GM23338 (cell line): ENCODE measurements around the gene TNNT2. TPM values are rescaled to one million over a fixed set of nuclear protein-coding genes. Genes with fewer than 3 reads are reported as not detected.

ENCODE experiments used
- ATAC-seq: fragments of 200-7000 bp; cut with Tn5 transposase; 3 replicates; pipeline ENCODE4 v1.9.1; 2020
- DNase-seq: peaks from one replicate; pipeline ENCODE4 v3.0.0-alpha.2; 2015; ENCODE audit warnings: low spot score
- H2AFZ ChIP-seq: fragments of 200-600 bp; sonication (generic); 2 replicates; pipeline ENCODE4 v1.8.0; 2016; ENCODE audit warnings: antibody characterized with exemption, mild to moderate bottlenecking, moderate library complexity
- H3F3A ChIP-seq: fragments of 200-600 bp; sonication (generic); replicated peaks from 2 replicates; pipeline ENCODE4 v1.8.0; 2017; ENCODE audit warnings: antibody characterized with exemption, mixed run types, low read depth
- H3K27ac ChIP-seq: fragments of 200-600 bp; sonication (generic); 2 replicates; pipeline ENCODE4 v1.6.1; 2016; ENCODE audit warnings: low read depth
- H3K27me3 ChIP-seq: fragments of 200-600 bp; sonication (generic); 2 replicates; pipeline ENCODE4 v1.8.0; 2016; ENCODE audit warnings: mild to moderate bottlenecking, mixed run types, moderate library complexity; ENCODE audit not compliant: insufficient read depth
- H3K36me3 ChIP-seq: fragments of 200-600 bp; sonication (generic); 2 replicates; pipeline ENCODE4 v1.8.0; 2016; ENCODE audit warnings: mild to moderate bottlenecking; ENCODE audit not compliant: insufficient read depth
- H3K4me1 ChIP-seq: fragments of 200-600 bp; sonication (generic); 2 replicates; pipeline ENCODE4 v1.8.0; 2016; ENCODE audit warnings: mild to moderate bottlenecking, moderate library complexity; ENCODE audit not compliant: insufficient read depth
- H3K4me2 ChIP-seq: fragments of 200-600 bp; sonication (generic); 2 replicates; pipeline ENCODE4 v1.7.1; 2017; ENCODE audit warnings: mixed run types
- H3K4me3 ChIP-seq: fragments of 200-600 bp; sonication (generic); 2 replicates; pipeline ENCODE4 v1.6.1; 2016; ENCODE audit warnings: mixed run types
- H3K79me2 ChIP-seq: fragments of 200-600 bp; sonication (generic); replicated peaks from 2 replicates; pipeline ENCODE4 v1.8.0; 2017; ENCODE audit warnings: mild to moderate bottlenecking; ENCODE audit not compliant: insufficient read depth
- H3K9me2 ChIP-seq: fragments of 200-600 bp; sonication (generic); 2 replicates; pipeline ENCODE4 v1.8.0; 2017; ENCODE audit not compliant: insufficient read depth
- H4K20me1 ChIP-seq: fragments of 200-600 bp; sonication (generic); replicated peaks from 2 replicates; pipeline ENCODE4 v1.8.0; 2017; ENCODE audit warnings: mild to moderate bottlenecking; ENCODE audit not compliant: insufficient read depth
- H3K27ac Mint-ChIP-seq: 2 replicates; pipeline ENCODE4 v1.8.0; 2020; ENCODE audit warnings: inconsistent platforms, mild to moderate bottlenecking, moderate library complexity, mixed read lengths
- H3K27me3 Mint-ChIP-seq: 3 replicates; pipeline ENCODE4 v1.8.0; 2022; ENCODE audit warnings: low read depth, mild to moderate bottlenecking, moderate library complexity, mixed read lengths, inconsistent platforms; ENCODE audit not compliant: insufficient read depth, poor library complexity
- H3K36me3 Mint-ChIP-seq: 3 replicates; pipeline ENCODE4 v1.8.0; 2021; ENCODE audit warnings: low read depth, mild to moderate bottlenecking, inconsistent platforms, moderate library complexity, mixed read lengths
- H3K4me1 Mint-ChIP-seq: 3 replicates; pipeline ENCODE4 v1.8.0; 2020; ENCODE audit warnings: mild to moderate bottlenecking, inconsistent platforms, mixed read lengths
- H3K4me3 Mint-ChIP-seq: 3 replicates; pipeline ENCODE4 v1.8.0; 2021; ENCODE audit warnings: moderate library complexity, mild to moderate bottlenecking, inconsistent platforms, mixed read lengths
- H3K9me3 Mint-ChIP-seq: 3 replicates; pipeline ENCODE4 v1.8.0; 2020; ENCODE audit warnings: moderate library complexity, mild to moderate bottlenecking, inconsistent platforms, mixed read lengths
- CREB1 ChIP-seq: fragments of 250-450 bp; sonication (Bioruptor Pico); IDR thresholded peaks from 2 replicates; pipeline ENCODE4 v1.5.0; 2020; ENCODE audit warnings: low read depth, mild to moderate bottlenecking, moderate library complexity
- CTCF ChIP-seq, 2 experiments: fragments of 200-600 bp in 1 of 2; sonication (generic) in 1 of 2; conservative IDR thresholded peaks; 2 replicates each; pipeline versions ENCODE4 v1.5.1 to v1.6.1; 2016 to 2017; ENCODE audit warnings: antibody characterized with exemption in 2 of 2, low read depth in 2 of 2, mild to moderate bottlenecking in 2 of 2, moderate library complexity in 1 of 2
- ETS1 ChIP-seq: IDR thresholded peaks from 2 replicates; pipeline ENCODE4 v1.6.1; 2016; ENCODE audit warnings: antibody characterized with exemption
- EZH2 ChIP-seq: fragments of 200-600 bp; sonication (generic); IDR thresholded peaks from one replicate; pipeline ENCODE4 v1.8.0; 2017; ENCODE audit warnings: antibody characterized with exemption, mild to moderate bottlenecking, low read depth; ENCODE audit not compliant: unreplicated experiment
- EZH2phosphoT487 ChIP-seq: fragments of 200-600 bp; sonication (generic); IDR thresholded peaks from one replicate; pipeline ENCODE4 v1.8.1; 2018; ENCODE audit warnings: antibody characterized with exemption; ENCODE audit not compliant: unreplicated experiment
- JUNB ChIP-seq: IDR thresholded peaks from one replicate; pipeline ENCODE4 v1.6.1; 2016; ENCODE audit warnings: antibody characterized with exemption; ENCODE audit not compliant: unreplicated experiment
- NANOG ChIP-seq: IDR thresholded peaks from 2 replicates; pipeline ENCODE4 v1.6.1; 2016; ENCODE audit warnings: antibody characterized with exemption, borderline replicate concordance
- POLR2AphosphoS5 ChIP-seq: IDR thresholded peaks from 2 replicates; pipeline ENCODE4 v1.6.1; 2016; ENCODE audit warnings: antibody characterized with exemption, low read depth
- REST ChIP-seq: IDR thresholded peaks from one replicate; pipeline ENCODE4 v1.6.1; 2018; ENCODE audit warnings: antibody characterized with exemption; ENCODE audit not compliant: unreplicated experiment
- STAT1 ChIP-seq: IDR thresholded peaks from one replicate; pipeline ENCODE4 v1.6.1; 2016; ENCODE audit warnings: antibody characterized with exemption; ENCODE audit not compliant: unreplicated experiment
- ZNF114 ChIP-seq: fragments of 250-450 bp; sonication (Bioruptor Pico); IDR thresholded peaks from 2 replicates; pipeline ENCODE4 v1.5.0; 2020; ENCODE audit warnings: mild to moderate bottlenecking, moderate library complexity
- ZNF331 ChIP-seq: fragments of 250-450 bp; sonication (Bioruptor Pico); IDR thresholded peaks from 2 replicates; pipeline ENCODE4 v1.5.0; 2020; ENCODE audit warnings: low read depth, mild to moderate bottlenecking, moderate library complexity
- ZNF462 ChIP-seq: fragments of 250-450 bp; sonication (Bioruptor Pico); IDR thresholded peaks from 2 replicates; pipeline ENCODE4 v1.5.0; 2020; ENCODE audit warnings: mild to moderate bottlenecking, moderate library complexity
- polyA plus RNA-seq: library from polyadenylated mRNA; unstranded; fragments of >200 nt; fragmentation: Nextera tagmentation; extraction: Ambion mirVana; gene quantifications from 2 replicates; pipeline ENCODE4 v1.2.1, GENCODE V29; 2016
- total RNA-seq: library from RNA; depleted of rRNA; stranded (reverse); fragments of >200 nt; shearing (Covaris generic); gene quantifications from 2 replicates; pipeline ENCODE4 v1.2.3, GENCODE V29; 2014

Gene TNNT2
- total and polyA plus RNA-seq, 2 experiments from 2014 or later: 7.5 to 19.1 TPM

- Histone ChIP-seq H3K79me2 (no peaks in the 10 kb centered on the region), H3F3A (no peaks in the 10 kb centered on the region), H3K4me3 (no peak overlapping the region), H3K4me1 (no peaks in the 10 kb centered on the region), H3K36me3 (no peaks in the 10 kb centered on the region), H4K20me1 (no peaks in the 10 kb centered on the region), H3K27ac (no peak overlapping the region), H3K27me3 (no peaks in the 10 kb centered on the region), H3K9me2 (no peaks in the 10 kb centered on the region), H3K4me2 (no peak overlapping the region), H2AFZ (no peak overlapping the region)
- DNase-seq (no peak), ATAC-seq (no peak)
- no peak overlapping the region for H3K4me3 Mint-ChIP-seq
- peaks cover 10% of the 10 kb centered on the region for H3K27me3 Mint-ChIP-seq
- peaks cover 15% of the 10 kb centered on the region for H3K4me1 Mint-ChIP-seq
- peaks cover 3% of the 10 kb centered on the region; the same call in 1 of the 3 replicates for H3K9me3 Mint-ChIP-seq
- no peak overlapping the region for H3K27ac Mint-ChIP-seq
- no peak for TF ChIP-seq CREB1 (CRISPR knock-in tag)
- no peak for TF ChIP-seq EZH2phosphoT487
- no peak for TF ChIP-seq CTCF (conservative IDR thresholded peaks at IDR 0.05; ENCODE audit: low read depth in 2 of 2)
- no peak for TF ChIP-seq JUNB
- no peak for TF ChIP-seq ZNF114
- no peak for TF ChIP-seq ZNF462 (CRISPR knock-in tag)
- TF ChIP-seq STAT1: no peak
- no peak for TF ChIP-seq REST
- no peak for TF ChIP-seq POLR2AphosphoS5
- TF ChIP-seq ZNF331 (CRISPR knock-in tag): no peak
- TF ChIP-seq ETS1: no peak
- TF ChIP-seq EZH2: no peak
- TF ChIP-seq NANOG: no peak
- H3K36me3 Mint-ChIP-seq: no peaks in the 10 kb centered on the region; the same call in 2 of the 3 replicates
These were observed 46.7 kb upstream of the TNNT2 start for GRCh38 chr1:201424146-201424545.
